KOPT-K1 (cell line): ENCODE measurements around the gene IL11RA.
"Not testable (repeated sequence)": the region's sequence is repeated elsewhere in the genome, so short reads cannot be mapped to it uniquely, and the experiment has no call there.

Source experiments
- H3K27ac ChIP-seq: fragments of 200-600 bp; sonication (generic); 2 replicates; pipeline ENCODE4 v1.5.1; 2016; ENCODE audit warnings: antibody characterized with exemption, mild to moderate bottlenecking, low read depth, low read length; ENCODE audit not compliant: poor library complexity, severe bottlenecking
- H3K36me3 ChIP-seq: fragments of 200-600 bp; sonication (generic); 2 replicates; pipeline ENCODE4 v1.5.1; 2017; ENCODE audit warnings: antibody characterized with exemption, mild to moderate bottlenecking, low read length, moderate library complexity; ENCODE audit not compliant: insufficient read depth
- H3K9me3 ChIP-seq: fragments of 200-600 bp; sonication (generic); 2 replicates; pipeline ENCODE4 v1.5.1; 2017; ENCODE audit warnings: antibody characterized with exemption, low read length, mild to moderate bottlenecking; ENCODE audit not compliant: insufficient read depth, poor library complexity, severe bottlenecking

Gene IL11RA

DNA sequence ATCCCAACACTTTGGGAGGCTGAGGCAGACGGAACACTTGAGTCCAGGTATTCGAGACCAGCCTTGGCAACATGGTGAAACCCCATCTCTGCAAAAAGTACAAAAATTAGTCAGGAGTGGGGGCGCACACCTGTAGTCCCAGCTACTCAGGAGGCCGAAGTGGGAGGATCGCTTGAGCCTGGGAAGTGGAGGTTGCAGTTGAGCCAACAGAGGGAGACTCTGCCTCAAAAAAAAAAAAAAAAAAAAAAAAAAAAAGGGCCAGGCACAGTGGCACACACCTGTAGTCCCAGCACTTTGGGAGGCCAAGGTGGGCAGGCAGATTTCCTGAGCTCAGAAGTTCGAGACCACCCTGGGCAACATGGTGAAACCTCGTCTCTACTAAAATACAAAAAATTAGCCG, 12.7 kb upstream of the IL11RA start:
- not testable (repeated sequence) for H3K9me3 ChIP-seq, H3K27ac ChIP-seq
- H3K36me3 ChIP-seq: peaks cover 18% of the 10 kb centered on the region

DNA sequence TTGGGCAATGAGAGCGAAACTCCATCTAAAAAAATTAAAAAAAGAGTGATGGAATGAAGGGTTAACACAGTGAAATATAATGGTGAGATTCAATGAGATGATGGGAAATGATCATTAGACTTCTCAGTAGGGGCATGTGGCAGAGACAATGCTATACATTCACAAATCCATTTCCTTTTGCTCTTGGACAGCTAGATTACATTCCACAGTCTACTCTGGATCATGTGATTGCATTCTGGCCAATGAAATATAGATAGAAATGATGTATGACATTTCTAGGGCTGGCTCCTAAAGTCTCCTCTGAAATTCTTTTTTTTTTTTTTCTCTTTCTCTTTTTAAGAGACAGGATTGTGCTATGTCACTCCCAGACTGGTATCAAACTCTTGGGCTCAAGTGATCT, 9.3 kb upstream of the IL11RA start:
- Histone ChIP-seq H3K27ac (no peak overlapping the region), H3K9me3 (no peaks in the 10 kb centered on the region), H3K36me3 (no peaks in the 10 kb centered on the region)

DNA sequence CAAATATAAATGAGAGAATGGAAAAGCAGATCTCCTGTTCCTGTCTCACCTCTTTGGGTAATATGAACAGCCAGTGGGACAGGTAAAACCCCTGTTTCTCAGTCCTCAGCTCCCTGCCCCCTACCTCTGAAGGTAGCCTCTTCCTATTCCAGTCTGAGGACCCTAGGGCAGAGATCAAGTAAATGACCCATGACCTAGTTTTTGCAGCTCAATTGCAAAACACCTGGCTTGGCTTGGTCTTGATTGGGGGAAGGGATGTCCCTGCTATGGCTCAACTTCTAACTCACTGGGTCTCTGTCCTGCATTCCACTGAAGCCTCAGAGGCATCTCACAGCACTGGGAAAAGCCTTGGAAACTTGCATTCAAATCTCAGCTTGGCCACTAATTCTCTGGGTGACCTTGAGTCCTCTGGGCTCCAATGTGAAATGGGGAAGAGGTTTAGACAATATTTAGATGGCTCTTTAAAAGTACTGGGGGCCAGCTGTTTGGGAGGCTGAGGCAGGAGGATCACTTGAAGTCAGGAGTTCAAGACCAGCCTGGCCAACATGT, 7.1 kb upstream of the IL11RA start:
- Histone ChIP-seq H3K27ac (no peak overlapping the region), H3K9me3 (no peaks in the 10 kb centered on the region), H3K36me3 (peaks cover 19% of the 10 kb centered on the region)

DNA sequence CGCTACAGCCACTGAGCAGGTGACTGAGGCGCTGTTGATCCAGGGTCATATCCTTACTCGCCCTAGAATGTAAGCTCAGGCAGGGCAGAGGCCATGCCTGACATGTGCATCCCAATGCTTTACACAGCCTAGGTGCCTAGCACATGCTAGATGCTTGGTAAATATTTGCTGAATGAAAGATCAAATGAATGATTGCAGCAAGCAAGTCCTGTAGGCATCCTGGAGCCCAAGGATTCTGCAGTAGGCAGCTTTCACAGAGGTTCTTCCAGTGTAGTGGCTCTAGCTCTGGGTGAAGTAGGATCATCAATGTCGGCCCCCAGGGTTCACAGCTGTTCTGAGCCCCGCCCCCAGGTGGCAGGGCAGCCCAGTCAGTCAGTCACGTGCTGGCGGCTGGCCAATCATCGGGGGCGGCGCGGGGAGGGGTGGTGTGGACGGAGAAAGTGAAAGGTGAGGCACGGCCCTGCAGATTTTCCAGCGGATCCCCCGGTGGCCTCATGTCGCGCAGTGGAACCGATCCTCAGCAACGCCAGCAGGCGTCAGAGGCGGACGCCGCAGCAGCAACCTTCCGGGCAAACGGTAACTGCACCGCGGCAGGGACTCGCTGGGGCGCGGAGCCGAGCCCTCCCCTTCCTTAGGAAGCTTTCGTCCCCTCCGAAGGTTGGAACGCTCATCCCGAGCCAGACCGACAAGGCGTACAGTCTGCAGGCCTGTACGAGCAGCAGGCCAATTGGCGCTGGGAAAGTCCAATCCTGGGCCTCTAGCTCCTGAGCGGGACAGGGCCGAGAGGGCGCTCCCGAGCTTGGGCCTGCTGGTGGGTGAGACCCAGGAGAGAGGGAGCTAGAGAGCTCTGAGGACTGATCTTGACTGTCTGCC, 5.5 kb upstream of the IL11RA start, which contains the start of gene GALT:
Gene GALT (plus strand): TSS at position 465 of the 873 bp plus-strand sequence. CDS start 30 bp downstream, at position 495.
- peaks cover 31% of the 10 kb centered on the region for H3K36me3 ChIP-seq
- peak within 1 kb of the TSS; percentile 79 for H3K27ac ChIP-seq
- H3K9me3 ChIP-seq: no peaks in the 10 kb centered on the region

DNA sequence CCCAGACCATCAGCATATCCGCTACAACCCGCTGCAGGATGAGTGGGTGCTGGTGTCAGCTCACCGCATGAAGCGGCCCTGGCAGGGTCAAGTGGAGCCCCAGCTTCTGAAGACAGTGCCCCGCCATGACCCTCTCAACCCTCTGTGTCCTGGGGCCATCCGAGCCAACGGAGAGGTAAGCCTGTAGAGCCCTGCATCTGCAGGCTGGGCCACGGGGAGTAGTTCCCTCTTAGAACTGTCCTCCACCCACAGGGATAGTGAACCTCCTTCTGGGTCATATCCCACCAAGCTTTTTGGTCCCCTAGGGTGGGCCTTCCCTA, 4.9 kb upstream of the IL11RA start:
- H3K9me3 ChIP-seq: no peaks in the 10 kb centered on the region
- H3K27ac ChIP-seq: peak overlapping the region; percentile 79
- H3K36me3 ChIP-seq: peaks cover 33% of the 10 kb centered on the region

DNA sequence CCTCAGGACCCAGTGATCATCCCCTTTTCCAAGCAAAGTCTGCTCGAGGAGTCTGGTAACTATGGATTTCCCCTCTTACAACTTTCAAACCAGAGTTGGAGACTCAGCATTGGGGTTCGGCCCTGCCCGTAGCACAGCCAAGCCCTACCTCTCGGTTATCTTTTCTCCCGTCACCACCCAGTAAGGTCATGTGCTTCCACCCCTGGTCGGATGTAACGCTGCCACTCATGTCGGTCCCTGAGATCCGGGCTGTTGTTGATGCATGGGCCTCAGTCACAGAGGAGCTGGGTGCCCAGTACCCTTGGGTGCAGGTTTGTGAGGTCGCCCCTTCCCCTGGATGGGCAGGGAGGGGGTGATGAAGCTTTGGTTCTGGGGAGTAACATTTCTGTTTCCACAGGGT, 4.3 kb upstream of the IL11RA start:
- Histone ChIP-seq H3K36me3 (peaks cover 33% of the 10 kb centered on the region), H3K27ac (peak overlapping the region; percentile 79)

DNA sequence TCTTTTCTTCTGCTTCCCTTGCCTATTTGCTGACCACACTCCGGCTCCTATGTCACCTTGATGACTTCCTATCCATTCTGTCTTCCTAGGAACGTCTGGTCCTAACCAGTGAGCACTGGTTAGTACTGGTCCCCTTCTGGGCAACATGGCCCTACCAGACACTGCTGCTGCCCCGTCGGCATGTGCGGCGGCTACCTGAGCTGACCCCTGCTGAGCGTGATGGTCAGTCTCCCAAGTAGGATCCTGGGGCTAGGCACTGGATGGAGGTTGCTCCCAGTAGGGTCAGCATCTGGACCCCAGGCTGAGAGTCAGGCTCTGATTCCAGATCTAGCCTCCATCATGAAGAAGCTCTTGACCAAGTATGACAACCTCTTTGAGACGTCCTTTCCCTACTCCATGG, 3.3 kb upstream of the IL11RA start:
- Histone ChIP-seq H3K27ac (no peak overlapping the region), H3K9me3 (no peaks in the 10 kb centered on the region), H3K36me3 (peaks cover 33% of the 10 kb centered on the region)

More for the DNA sequence above, 4.3 kb upstream of the IL11RA start:
- H3K9me3 ChIP-seq: no peaks in the 10 kb centered on the region

DNA sequence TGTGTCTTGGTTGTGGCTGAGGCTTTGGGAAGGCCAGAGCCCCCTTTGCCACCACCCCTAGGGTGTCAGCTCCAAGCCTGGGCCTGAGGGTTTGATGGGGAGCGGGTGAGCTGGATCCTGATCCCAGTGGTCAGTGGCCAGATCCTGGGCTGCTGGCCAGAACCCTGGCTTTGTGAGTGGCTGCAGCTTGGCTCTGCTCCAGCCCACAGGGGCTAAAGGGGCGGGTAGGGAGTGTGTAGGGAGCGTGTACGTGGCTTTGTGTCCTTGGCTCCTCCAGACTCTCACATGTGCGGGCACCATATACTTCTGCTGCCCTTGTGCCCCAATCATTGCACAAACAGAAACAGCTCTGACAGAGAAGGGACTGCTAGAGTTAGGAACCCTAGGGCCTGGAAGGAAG, 1.2 kb upstream of the IL11RA start:
- Histone ChIP-seq H3K27ac (no peak overlapping the region), H3K9me3 (no peaks in the 10 kb centered on the region), H3K36me3 (peaks cover 33% of the 10 kb centered on the region)

DNA sequence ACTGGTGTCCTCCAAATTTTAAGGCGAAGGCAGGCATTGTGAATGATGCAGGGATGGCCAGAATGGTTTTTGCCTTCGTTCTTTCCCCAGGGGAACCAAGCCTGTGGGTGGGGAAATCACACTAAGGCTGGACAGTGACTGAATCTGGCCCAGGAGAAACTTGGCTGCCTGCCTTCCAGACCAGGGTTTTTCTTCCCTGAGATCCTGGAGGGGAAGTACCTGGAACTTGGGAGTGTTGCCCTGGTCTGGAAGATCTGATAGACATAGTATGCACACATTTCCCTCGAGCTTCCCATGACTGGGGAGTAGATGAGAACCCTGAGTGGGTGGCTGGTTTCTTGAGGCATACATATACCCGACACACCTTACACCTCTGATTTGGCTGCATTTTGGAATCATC, 664 bp upstream of the IL11RA start:
- no peak overlapping the region for H3K27ac ChIP-seq
- H3K36me3 ChIP-seq: peaks cover 33% of the 10 kb centered on the region
- no peaks in the 10 kb centered on the region for H3K9me3 ChIP-seq

DNA sequence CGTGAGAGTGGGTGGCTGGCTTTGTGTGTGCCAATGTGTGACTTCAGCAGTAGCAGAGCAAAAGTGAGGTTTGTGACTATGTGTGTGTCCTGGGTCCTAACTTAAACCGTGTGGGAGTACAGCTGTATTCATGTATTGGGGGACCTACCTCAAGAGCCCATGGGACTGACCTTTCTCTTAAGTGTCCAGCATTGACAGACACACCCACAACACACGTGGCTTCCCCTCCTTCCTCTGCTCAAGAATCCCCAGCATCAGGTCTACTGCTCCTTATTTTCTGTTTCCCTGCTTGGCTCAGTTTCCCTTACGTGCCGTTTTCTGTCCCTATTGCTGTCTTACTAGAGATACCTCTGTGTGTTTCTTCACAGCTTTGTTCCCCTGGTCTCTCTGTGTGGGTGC, 616 bp downstream of the IL11RA start:
- Histone ChIP-seq H3K36me3 (peaks cover 33% of the 10 kb centered on the region), H3K27ac (no peak overlapping the region), H3K9me3 (no peaks in the 10 kb centered on the region)

DNA sequence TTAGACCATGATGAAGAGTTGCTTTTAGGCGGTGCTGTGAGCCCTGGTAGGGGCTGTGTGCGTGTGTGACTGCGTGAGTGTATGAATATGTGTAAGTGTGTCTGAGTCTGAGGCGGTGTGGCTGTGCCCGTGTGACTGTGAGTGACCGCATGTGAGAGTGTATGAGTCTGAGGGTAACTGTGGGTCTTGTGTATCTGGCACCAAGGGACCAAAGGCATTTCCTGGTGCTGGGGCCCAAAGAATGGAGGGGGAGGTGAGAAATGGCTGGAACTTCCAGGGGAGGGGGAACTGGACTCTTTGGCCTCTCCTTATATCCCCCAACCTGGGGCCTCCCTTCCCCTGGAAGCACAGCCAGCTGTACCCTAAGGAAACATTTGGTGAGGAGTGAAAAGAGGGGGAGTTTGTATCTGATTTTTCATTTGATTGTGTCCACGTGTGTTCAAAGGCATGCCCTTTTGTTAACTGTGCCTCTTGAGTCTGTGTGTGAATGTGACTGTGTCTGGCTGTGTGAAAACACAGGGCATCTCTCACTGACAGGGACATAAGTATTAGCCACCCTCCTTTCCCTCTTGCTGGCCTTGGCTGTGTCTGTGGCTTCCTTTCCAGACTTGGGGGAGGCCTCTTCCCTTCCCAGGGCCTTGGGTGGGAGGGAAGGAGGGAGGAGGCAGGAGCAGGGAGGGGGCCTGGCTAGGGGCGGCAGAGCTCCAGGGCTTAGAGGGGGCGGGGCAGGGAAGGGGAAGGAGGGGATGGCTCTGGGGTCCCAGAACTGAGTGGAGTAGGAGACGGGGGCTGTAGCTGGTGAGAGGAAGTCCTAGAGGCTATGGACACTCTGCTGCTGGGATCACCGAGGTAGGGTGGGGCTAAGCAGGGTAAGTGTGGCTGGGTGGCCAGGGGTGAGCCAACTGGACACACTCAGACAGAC, 1.4 kb downstream of the IL11RA start:
- no peak overlapping the region for H3K27ac ChIP-seq
- H3K36me3 ChIP-seq: peaks cover 28% of the 10 kb centered on the region
- H3K9me3 ChIP-seq: no peaks in the 10 kb centered on the region

DNA sequence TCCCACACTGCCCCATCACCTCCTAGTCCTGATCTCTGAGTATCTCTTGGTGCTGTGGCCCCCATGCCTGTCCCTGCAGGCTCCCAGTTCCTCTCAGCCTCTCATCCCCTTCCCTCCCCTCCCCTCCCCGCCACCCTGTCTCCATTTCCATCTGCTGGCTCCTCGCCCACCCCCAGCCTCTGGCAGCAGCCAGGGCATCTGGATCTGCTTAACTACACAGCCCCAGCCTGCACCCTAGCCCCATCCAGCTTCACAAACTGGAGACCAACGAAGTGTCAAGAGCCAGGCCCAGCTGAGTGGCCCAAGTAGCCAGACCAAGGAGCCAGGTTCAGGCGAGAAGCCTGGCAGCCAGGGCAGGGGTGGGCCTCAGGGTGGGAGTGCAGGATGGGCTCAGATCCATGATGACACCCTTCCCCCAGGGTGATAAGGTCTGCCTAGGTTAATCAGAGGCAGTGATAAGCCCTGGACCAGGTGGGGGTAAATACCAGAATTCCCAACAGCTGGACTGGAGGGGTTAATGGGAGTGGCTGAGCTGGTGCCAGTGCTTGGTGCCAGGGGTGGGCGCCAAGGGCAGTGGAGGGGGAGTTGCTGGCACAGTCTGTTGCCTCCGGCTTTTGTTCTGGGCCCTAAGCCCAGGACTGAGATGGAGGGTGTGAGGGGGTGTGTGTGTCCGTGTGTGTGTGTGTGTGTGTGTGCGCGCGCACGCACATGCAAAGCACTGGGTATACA, 2.5 kb downstream of the IL11RA start:
- H3K9me3 ChIP-seq: no peaks in the 10 kb centered on the region
- H3K27ac ChIP-seq: no peak overlapping the region
- peaks cover 18% of the 10 kb centered on the region for H3K36me3 ChIP-seq

DNA sequence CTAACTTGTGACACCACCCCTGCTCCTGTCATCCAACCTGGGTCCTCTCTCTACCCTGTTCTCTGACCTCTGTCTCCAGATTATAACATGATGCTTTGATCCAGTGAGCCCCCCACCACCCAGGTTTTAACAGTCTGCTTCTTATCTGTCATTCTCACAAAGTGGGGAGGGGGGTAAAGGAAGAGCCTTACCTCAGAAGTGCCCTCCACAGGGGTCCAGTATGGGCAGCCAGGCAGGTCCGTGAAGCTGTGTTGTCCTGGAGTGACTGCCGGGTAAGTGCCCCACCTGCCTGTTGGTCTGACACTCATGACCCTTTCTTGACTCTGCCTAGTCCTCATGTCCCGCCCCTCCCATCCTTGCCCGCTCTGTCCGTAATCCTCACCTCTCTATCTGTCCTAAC, 3.4 kb downstream of the IL11RA start:
- Histone ChIP-seq H3K27ac (no peak overlapping the region), H3K9me3 (no peaks in the 10 kb centered on the region)

DNA sequence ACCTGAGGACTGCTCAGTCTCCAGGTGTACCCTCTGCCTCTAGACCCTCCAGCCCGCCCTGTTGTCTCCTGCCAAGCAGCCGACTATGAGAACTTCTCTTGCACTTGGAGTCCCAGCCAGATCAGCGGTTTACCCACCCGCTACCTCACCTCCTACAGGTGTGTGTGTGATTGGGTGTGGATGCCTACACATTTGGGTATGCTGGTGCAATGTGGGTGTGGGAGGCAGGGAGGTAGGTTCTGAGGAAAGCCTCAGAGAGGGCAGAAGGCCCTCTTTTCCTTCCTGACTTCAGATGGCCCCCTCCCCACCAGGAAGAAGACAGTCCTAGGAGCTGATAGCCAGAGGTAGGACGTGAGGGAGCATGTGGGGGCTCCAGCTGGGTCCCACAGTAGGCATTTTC, 5.0 kb downstream of the IL11RA start:
- Histone ChIP-seq H3K9me3 (no peaks in the 10 kb centered on the region), H3K27ac (no peak overlapping the region), H3K36me3 (no peaks in the 10 kb centered on the region)

More for the DNA sequence above, 3.4 kb downstream of the IL11RA start:
- H3K36me3 ChIP-seq: peaks cover 8% of the 10 kb centered on the region; the same call in 1 of the 2 replicates
